ENCODE results near the gene PPP1R37.

DNA sequence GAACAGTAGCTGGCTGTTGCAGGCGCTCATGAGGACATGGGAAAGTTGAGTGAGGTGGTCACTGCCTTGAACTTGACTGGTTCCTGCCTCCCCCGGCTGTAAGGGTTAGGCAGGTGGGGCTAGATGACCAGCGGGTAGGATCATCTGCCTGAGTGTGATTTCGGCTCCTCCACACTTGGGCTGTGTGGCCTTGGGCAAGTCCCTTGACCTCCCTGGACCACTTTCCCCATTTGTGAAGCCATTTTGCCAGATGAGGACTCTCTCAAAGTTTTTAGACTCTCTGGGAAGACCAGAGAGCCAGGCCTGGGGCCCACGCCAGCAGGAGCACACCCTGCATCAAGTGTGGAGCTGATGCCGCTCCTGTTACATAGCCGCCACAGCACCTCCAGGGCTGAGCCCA is 9.5 kb downstream of the PPP1R37 start:
- TF ChIP-seq POLR2A (IDR thresholded peaks at IDR 0.05) = no peak
- TF ChIP-seq, protein P1, sequence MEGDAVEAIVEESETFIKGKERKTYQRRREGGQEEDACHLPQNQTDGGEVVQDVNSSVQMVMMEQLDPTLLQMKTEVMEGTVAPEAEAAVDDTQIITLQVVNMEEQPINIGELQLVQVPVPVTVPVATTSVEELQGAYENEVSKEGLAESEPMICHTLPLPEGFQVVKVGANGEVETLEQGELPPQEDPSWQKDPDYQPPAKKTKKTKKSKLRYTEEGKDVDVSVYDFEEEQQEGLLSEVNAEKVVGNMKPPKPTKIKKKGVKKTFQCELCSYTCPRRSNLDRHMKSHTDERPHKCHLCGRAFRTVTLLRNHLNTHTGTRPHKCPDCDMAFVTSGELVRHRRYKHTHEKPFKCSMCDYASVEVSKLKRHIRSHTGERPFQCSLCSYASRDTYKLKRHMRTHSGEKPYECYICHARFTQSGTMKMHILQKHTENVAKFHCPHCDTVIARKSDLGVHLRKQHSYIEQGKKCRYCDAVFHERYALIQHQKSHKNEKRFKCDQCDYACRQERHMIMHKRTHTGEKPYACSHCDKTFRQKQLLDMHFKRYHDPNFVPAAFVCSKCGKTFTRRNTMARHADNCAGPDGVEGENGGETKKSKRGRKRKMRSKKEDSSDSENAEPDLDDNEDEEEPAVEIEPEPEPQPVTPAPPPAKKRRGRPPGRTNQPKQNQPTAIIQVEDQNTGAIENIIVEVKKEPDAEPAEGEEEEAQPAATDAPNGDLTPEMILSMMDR (IDR thresholded peaks at IDR 0.05) = no peak

Data from uterus (tissue), 2 donors.